Measurements from ENCODE around the gene ARGLU1.

Gene ARGLU1

GRCh38 chr13:106561551-106562170, 6.3 kb downstream of the ARGLU1 start:
- DNase-seq (ENCODE audit: low read depth) = peak; percentile 19
- peak overlapping the region; percentile 25 for H3K4me3 ChIP-seq (ENCODE audit: low read depth, low read length)
- no peak for TF ChIP-seq CTCF (IDR thresholded peaks at IDR 0.05; ENCODE audit: low read depth, low read length)
- no peak for TF ChIP-seq POLR2A (IDR thresholded peaks at IDR 0.05; ENCODE audit: extremely low read depth, insufficient read length)
- no peak for TF ChIP-seq MAX (IDR thresholded peaks at IDR 0.05; ENCODE audit: low read depth, low read length)
- no peak for TF ChIP-seq MYC (IDR thresholded peaks at IDR 0.05; ENCODE audit: low read depth, low read length)

DNA sequence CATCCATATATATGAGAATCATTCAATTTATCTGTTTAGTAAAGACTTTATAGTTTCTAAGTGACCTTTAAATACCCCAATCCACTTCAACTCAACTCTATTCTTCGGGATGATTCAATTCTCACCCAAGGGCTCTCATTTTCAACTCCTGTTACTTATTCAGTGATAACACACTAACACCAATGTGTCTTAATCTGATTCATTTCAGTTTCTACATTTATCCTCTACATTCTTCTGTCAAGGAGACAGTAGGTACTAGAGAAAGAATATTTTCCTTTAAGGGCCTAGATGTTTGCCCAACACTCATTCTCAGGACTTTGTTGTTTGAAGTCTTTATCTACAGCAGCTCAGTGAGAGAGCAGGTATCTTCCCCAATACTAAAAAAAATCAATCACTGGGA, 7.1 kb downstream of the ARGLU1 start:
- TF ChIP-seq MYC (IDR thresholded peaks at IDR 0.05; ENCODE audit: low read depth, low read length) (no peak), POLR2A (IDR thresholded peaks at IDR 0.05; ENCODE audit: extremely low read depth, insufficient read length) (no peak), CTCF (IDR thresholded peaks at IDR 0.05; ENCODE audit: low read depth, low read length) (no peak)
- no peak for DNase-seq (ENCODE audit: low read depth)
- H3K4me3 ChIP-seq (ENCODE audit: low read depth, low read length) = no peak overlapping the region

DNA sequence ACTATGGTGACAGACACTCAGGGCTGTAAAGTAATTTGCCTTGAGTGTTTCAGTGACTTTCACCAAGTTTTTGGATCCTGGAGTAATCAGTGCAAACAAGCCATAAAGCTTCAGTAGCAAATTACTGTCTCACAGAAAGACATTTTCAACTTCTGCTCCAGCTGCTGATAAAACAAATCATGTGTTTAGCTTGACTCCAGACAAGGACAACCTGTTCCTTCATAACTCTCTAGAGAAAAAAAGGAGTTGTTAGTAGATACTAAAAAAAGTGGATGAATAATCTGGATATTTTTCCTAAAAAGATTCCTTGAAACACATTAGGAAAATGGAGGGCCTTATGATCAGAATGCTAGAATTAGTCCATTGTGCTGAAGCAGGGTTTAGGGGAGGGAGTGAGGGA, 9.4 kb downstream of the ARGLU1 start:
- no peak overlapping the region for H3K4me3 ChIP-seq (ENCODE audit: low read depth, low read length)
- DNase-seq (ENCODE audit: low read depth) = no peak

DNA sequence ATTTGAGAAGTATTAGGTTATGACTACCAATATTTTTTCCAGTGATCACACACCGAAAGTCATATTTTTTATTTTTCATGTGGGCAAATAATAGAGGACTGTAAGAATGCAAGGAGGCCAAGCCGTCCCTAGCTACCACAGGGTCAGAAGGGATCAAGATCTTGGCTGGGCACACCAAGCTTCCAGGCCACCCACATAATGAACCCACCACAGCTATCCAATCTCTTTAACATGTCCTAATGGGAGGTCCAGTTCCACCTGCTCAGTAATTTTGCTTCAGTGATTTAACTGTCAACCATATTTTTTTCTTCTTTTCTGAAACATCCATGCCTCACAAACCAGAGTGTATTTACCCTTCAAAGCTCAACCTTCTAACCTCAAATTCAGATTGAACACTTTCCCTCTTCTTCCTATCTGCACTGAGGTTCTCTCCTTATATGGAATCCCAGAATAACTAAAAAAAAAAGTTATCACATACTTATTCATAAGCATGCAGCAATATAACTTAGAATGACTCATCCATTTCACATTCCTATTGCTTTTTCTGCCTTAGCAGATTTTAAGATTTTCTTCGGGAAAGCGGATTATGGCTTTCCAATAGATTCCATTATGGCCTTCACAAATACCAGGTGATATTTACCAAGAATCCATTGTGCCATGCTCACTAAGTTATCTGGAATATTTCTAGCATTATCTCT, 12.2 kb downstream of the ARGLU1 start:
- H3K4me3 ChIP-seq (ENCODE audit: low read depth, low read length) = no peak overlapping the region
- DNase-seq (ENCODE audit: low read depth) = no peak
- no peak for TF ChIP-seq MYC (IDR thresholded peaks at IDR 0.05; ENCODE audit: low read depth, low read length)
- TF ChIP-seq POLR2A (IDR thresholded peaks at IDR 0.05; ENCODE audit: extremely low read depth, insufficient read length) = no peak
- TF ChIP-seq CTCF (IDR thresholded peaks at IDR 0.05; ENCODE audit: low read depth, low read length) = no peak
- no peak for TF ChIP-seq MAX (IDR thresholded peaks at IDR 0.05; ENCODE audit: low read depth, low read length)

More for the DNA sequence above, 9.4 kb downstream of the ARGLU1 start:
- TF ChIP-seq POLR2A (IDR thresholded peaks at IDR 0.05; ENCODE audit: extremely low read depth, insufficient read length) = no peak
- TF ChIP-seq CTCF (IDR thresholded peaks at IDR 0.05; ENCODE audit: low read depth, low read length) = no peak
- no peak for TF ChIP-seq MAX (IDR thresholded peaks at IDR 0.05; ENCODE audit: low read depth, low read length)
- TF ChIP-seq MYC (IDR thresholded peaks at IDR 0.05; ENCODE audit: low read depth, low read length) = no peak

DNA sequence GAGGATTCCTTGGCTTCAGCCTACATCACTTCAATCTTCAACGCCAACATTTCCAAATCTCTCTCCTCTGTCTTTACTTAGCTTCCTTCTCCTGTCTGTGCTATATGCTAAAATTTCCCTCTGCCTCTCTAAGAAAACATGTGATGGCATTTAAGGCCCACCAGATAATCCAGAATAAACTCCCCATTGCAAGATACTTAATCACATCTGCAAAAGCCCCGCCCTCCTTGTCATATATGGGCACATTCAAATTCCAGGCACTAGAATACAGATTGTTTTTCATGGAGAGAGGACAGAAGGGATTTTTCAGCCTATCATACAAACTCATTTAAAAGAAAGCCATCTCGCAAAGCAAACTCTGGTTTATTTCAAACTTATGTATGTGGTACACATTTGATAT, 16.2 kb downstream of the ARGLU1 start:
- TF ChIP-seq MAX (IDR thresholded peaks at IDR 0.05; ENCODE audit: low read depth, low read length) (no peak), CTCF (IDR thresholded peaks at IDR 0.05; ENCODE audit: low read depth, low read length) (no peak), MYC (IDR thresholded peaks at IDR 0.05; ENCODE audit: low read depth, low read length) (no peak), POLR2A (IDR thresholded peaks at IDR 0.05; ENCODE audit: extremely low read depth, insufficient read length) (no peak)
- no peak for DNase-seq (ENCODE audit: low read depth)
- H3K4me3 ChIP-seq (ENCODE audit: low read depth, low read length) = no peak overlapping the region
